Measurements from ENCODE around the gene PISD. TPM values are rescaled to one million over a fixed set of nuclear protein-coding genes. Genes with fewer than 3 reads are reported as not detected.
"Not testable (repeated sequence)": the region's sequence is repeated elsewhere in the genome, so short reads cannot be mapped to it uniquely, and the experiment has no call there.

Gene PISD
- total RNA-seq (41.5 TPM), polyA plus RNA-seq (10 to 100 TPM; 12.7 to 19.4 (median 15.4) TPM)

DNA sequence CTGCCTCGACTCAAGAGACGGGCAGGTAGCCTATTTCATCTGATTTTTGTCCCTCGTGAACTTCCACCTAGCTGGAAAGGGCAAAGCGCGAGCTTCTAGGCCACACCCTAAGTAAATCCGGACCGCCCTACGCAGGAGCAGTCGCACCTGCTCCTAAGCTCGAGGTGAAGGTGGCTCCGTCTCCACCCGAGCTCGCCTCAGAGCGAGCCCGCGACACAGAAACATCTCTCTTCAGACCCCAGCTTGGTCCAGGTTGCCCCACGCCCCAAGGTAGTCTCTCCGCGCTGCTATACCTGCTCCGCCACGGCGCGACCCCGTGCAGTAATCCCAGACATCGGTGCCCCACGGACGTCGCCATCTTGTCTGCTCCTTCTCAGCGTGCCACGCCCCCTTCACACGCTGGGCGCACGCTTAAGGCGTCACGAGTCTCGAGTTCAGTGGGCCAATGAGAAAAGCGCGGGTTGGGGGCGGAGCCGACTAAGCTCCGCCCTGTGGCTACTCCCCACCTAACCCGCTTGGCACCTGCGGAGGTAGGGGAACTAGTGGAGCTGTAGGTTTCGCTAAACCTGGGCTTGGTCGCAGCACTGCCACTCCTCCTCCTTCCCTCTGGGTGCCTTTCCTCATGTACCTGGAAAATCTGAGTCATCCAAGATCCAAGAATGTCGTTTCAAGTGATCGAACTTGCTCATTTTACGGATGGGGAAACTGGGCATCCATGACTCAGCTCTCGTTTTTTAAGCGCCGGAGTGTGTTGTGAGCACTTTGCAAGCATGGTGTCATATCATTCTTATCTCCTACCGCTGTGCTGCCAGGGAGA is at the start of gene PISD:
Gene PISD, minus strand, starts transcription at position 365 of the 817 bp plus-strand sequence. Its CDS starts 7 bp downstream, at position 358.
- no peaks in the 10 kb centered on the region for H3K9me3 Mint-ChIP-seq
- peaks cover 5% of the 10 kb centered on the region for H3K27me3 Mint-ChIP-seq
- H3K4me1 Mint-ChIP-seq = peaks cover 23 to 45% (median 32%) of the 10 kb centered on the region in 4 donors
- H3K4me3 Mint-ChIP-seq = peak within 1 kb of the TSS; percentile 100
- peaks cover 4% of the 10 kb centered on the region for H3K36me3 Mint-ChIP-seq
- ATAC-seq (ENCODE audit: low read depth in 2 of 2) (peak; percentile 95 to 96), DNase-seq (peak; percentile 94 to 97 (median 97))
- H3K27ac ChIP-seq (ENCODE audit: insufficient read depth, low read length, poor library complexity, severe bottlenecking) = peak within 1 kb of the TSS; percentile 77
- H3K27ac Mint-ChIP-seq = peak within 1 kb of the TSS; percentile 90 to 99 (median 97)
- H3K4me3 ChIP-seq (ENCODE audit: low read depth, low read length) = peak within 1 kb of the TSS; percentile 99
- peaks cover 27% of the 10 kb centered on the region for H3K4me1 ChIP-seq (ENCODE audit: control insufficient read depth, insufficient read depth, low read length, poor library complexity, severe bottlenecking)
- no peaks in the 10 kb centered on the region for H3K36me3 ChIP-seq (ENCODE audit: control insufficient read depth, insufficient read depth, low read length)
- no peaks in the 10 kb centered on the region for H3K27me3 ChIP-seq (ENCODE audit: control insufficient read depth, insufficient read depth, low read length)
- no peaks in the 10 kb centered on the region for H3K9me3 ChIP-seq (ENCODE audit: control insufficient read depth in 2 of 2, low read length in 2 of 2)

DNA sequence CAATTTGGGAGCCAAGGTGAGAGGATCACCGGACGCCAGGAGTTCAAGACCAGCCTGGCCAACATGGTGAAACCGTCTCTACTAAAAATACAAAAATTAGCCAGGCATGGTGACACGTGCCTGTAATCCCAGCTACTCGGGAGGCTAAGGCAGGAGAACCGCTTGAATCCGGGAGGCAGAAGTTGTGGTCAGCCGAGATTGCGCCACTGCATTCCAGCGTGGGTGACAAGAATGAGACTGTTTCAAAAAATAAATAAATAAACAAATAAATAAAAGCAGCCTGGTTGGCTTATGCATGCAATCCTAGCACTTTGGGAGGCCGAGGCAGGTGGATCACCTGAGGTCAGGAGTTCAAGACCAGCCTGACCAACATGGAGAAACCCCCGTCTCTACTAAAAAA is 49.2 kb upstream of the PISD start:
- not testable (repeated sequence) for H3K4me3 ChIP-seq (ENCODE audit: low read depth, low read length); H3K9me3 ChIP-seq (ENCODE audit: control insufficient read depth in 2 of 2, low read length in 2 of 2); H3K9me3 Mint-ChIP-seq; DNase-seq; H3K27me3 ChIP-seq (ENCODE audit: control insufficient read depth, insufficient read depth, low read length); H3K27me3 Mint-ChIP-seq; H3K27ac ChIP-seq (ENCODE audit: insufficient read depth, low read length, poor library complexity, severe bottlenecking); ATAC-seq (ENCODE audit: low read depth in 2 of 2); H3K4me1 ChIP-seq (ENCODE audit: control insufficient read depth, insufficient read depth, low read length, poor library complexity, severe bottlenecking); H3K4me1 Mint-ChIP-seq; H3K4me3 Mint-ChIP-seq
- peaks cover 51% of the 10 kb centered on the region for H3K36me3 ChIP-seq (ENCODE audit: control insufficient read depth, insufficient read depth, low read length)
- Mint-ChIP-seq H3K36me3 (peaks cover 44% of the 10 kb centered on the region), H3K27ac (peak overlapping the region in 1 of 3 donors; percentile 32)

DNA sequence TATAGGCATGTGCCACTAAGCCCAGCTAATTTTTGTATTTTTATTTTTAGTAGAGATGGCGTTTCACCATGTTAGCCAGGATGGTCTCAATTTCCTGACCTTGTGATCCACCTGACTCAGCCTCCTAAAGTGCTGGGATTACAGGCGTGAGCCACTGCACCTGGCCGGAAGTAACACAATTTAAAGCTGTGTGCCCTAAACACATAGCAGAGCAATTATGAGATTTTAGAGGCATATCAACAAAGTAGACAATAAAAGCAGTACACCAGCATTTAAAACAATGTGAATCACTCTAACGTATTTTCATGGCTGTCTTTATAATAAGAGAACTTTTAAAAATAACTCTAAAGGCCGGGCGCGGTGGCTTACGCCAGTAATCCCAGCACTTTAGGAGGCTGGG is 45.5 kb upstream of the PISD start:
- Mint-ChIP-seq H3K9me3 (no peaks in the 10 kb centered on the region), H3K36me3 (peaks cover 29% of the 10 kb centered on the region), H3K27ac (peak overlapping the region in 1 of 3 donors; percentile 52), H3K4me3 (no peak overlapping the region), H3K27me3 (no peaks in the 10 kb centered on the region), H3K4me1 (peaks cover 0 to 5% (median 1%) of the 10 kb centered on the region in 4 donors)
- no peak overlapping the region for H3K4me3 ChIP-seq (ENCODE audit: low read depth, low read length)
- H3K36me3 ChIP-seq (ENCODE audit: control insufficient read depth, insufficient read depth, low read length) = peaks cover 38% of the 10 kb centered on the region
- no peaks in the 10 kb centered on the region for H3K4me1 ChIP-seq (ENCODE audit: control insufficient read depth, insufficient read depth, low read length, poor library complexity, severe bottlenecking)
- H3K27ac ChIP-seq (ENCODE audit: insufficient read depth, low read length, poor library complexity, severe bottlenecking) = no peak overlapping the region
- ATAC-seq (ENCODE audit: low read depth in 2 of 2) (no peak), DNase-seq (no peak)
- H3K9me3 ChIP-seq (ENCODE audit: control insufficient read depth in 2 of 2, low read length in 2 of 2) = no peaks in the 10 kb centered on the region
- H3K27me3 ChIP-seq (ENCODE audit: control insufficient read depth, insufficient read depth, low read length) = no peaks in the 10 kb centered on the region

DNA sequence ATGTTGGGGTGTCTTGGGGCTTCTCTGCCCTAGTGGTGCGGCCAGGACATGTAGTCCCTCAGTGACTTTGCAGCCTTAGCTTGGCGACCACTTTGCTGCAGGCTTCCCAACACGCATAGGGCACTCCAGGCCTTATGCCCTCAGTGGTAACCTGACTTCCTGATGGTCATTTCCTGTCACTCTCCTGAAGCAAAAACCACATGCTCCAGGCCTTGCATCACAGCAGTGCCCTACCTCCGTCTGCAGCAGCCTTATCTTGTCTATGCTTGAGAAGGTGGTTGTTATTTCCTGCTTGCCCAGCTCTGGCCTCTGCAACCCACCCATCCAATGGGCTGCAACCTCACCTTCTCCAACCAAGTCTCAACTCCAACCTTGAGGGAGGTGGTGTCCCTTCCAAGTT is 33.4 kb upstream of the PISD start:
- no peaks in the 10 kb centered on the region for H3K27me3 Mint-ChIP-seq
- Histone ChIP-seq H3K4me3 (ENCODE audit: low read depth, low read length) (no peak overlapping the region), H3K27me3 (ENCODE audit: control insufficient read depth, insufficient read depth, low read length) (no peaks in the 10 kb centered on the region), H3K9me3 (ENCODE audit: control insufficient read depth in 2 of 2, low read length in 2 of 2) (no peaks in the 10 kb centered on the region), H3K27ac (ENCODE audit: insufficient read depth, low read length, poor library complexity, severe bottlenecking) (no peak overlapping the region), H3K4me1 (ENCODE audit: control insufficient read depth, insufficient read depth, low read length, poor library complexity, severe bottlenecking) (peaks cover 14% of the 10 kb centered on the region), H3K36me3 (ENCODE audit: control insufficient read depth, insufficient read depth, low read length) (peaks cover 55% of the 10 kb centered on the region)
- no peak overlapping the region for H3K27ac Mint-ChIP-seq
- H3K4me3 Mint-ChIP-seq = no peak overlapping the region
- H3K36me3 Mint-ChIP-seq = peaks cover 38% of the 10 kb centered on the region
- no peak for ATAC-seq (ENCODE audit: low read depth in 2 of 2)
- H3K9me3 Mint-ChIP-seq = no peaks in the 10 kb centered on the region
- peaks cover 8 to 21% (median 12%) of the 10 kb centered on the region in 4 donors for H3K4me1 Mint-ChIP-seq
- DNase-seq = no peak

DNA sequence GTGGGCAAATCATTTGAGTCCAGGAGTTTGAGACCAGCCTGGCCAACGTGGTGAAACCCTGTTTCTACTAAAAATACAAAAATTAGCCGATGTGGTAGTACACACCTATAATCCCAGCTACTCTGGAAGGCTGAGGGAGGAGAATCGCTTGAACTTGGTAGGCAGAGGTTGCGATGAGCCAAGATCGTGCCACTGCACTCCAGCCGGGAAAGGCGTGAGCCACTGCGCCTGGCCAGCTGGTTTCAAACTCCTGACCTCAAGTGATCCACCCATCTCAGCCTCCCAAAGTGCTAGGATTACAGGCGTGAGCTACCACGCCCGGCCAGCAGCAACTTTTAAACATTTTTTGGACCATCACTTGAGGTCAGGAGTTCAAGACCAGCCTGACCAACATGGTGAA is 32.0 kb upstream of the PISD start:
- Mint-ChIP-seq H3K4me1 (peaks cover 8 to 16% (median 12%) of the 10 kb centered on the region in 4 donors), H3K36me3 (peaks cover 36% of the 10 kb centered on the region)
- not testable (repeated sequence) for H3K27me3 Mint-ChIP-seq; DNase-seq; ATAC-seq (ENCODE audit: low read depth in 2 of 2); H3K4me3 Mint-ChIP-seq; H3K9me3 Mint-ChIP-seq; H3K27me3 ChIP-seq (ENCODE audit: control insufficient read depth, insufficient read depth, low read length); H3K9me3 ChIP-seq (ENCODE audit: control insufficient read depth in 2 of 2, low read length in 2 of 2); H3K27ac Mint-ChIP-seq; H3K27ac ChIP-seq (ENCODE audit: insufficient read depth, low read length, poor library complexity, severe bottlenecking); H3K4me3 ChIP-seq (ENCODE audit: low read depth, low read length)
- H3K36me3 ChIP-seq (ENCODE audit: control insufficient read depth, insufficient read depth, low read length) = peaks cover 50% of the 10 kb centered on the region
- peaks cover 14% of the 10 kb centered on the region for H3K4me1 ChIP-seq (ENCODE audit: control insufficient read depth, insufficient read depth, low read length, poor library complexity, severe bottlenecking)

DNA sequence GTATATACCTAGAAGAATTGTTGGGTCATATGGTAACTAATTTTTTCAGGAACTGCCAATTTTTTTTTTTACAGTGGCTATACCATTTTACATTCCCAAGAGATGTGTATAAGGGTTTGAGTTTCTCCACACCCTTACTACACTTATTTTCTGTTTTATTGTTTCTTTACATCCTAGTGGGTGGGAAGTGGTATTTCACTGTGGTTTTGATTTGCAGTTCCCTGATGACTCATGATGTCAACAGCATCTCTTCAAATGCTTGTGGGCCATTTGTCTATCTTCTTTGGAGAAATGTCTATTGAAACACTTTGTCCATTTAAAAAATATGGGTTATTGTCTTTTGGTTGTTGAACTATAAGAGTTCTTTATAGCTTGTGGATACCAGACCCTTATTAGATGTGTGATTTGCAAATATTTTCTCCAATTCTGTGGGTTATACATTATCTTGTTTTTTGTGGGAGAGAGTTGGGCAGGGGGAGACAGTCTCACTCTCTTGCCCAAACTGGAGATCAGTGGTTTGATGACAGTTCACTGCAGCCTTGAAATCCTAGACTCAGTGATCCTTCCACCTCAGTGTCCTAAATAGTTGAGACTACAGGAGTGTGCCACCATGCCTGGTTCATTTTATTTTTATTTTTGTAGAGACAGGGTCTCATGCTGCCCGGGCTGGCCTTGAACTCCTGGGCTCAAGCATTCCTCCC is 30.3 kb upstream of the PISD start:
- no peaks in the 10 kb centered on the region for H3K9me3 ChIP-seq (ENCODE audit: control insufficient read depth in 2 of 2, low read length in 2 of 2)
- Mint-ChIP-seq H3K9me3 (no peaks in the 10 kb centered on the region), H3K4me3 (no peak overlapping the region), H3K27ac (peak overlapping the region in 2 of 3 donors; percentile 80 to 85), H3K36me3 (peaks cover 40% of the 10 kb centered on the region), H3K4me1 (peaks cover 8 to 16% (median 12%) of the 10 kb centered on the region in 4 donors), H3K27me3 (no peaks in the 10 kb centered on the region)
- peak overlapping the region; percentile 15 for H3K4me3 ChIP-seq (ENCODE audit: low read depth, low read length)
- peak in 2 of 3 donors; percentile 4 to 74 for DNase-seq
- no peaks in the 10 kb centered on the region for H3K27me3 ChIP-seq (ENCODE audit: control insufficient read depth, insufficient read depth, low read length)
- ATAC-seq (ENCODE audit: low read depth in 2 of 2) = peak; percentile 79 to 81
- peaks cover 14% of the 10 kb centered on the region for H3K4me1 ChIP-seq (ENCODE audit: control insufficient read depth, insufficient read depth, low read length, poor library complexity, severe bottlenecking)
- H3K36me3 ChIP-seq (ENCODE audit: control insufficient read depth, insufficient read depth, low read length) = peaks cover 46% of the 10 kb centered on the region
- H3K27ac ChIP-seq (ENCODE audit: insufficient read depth, low read length, poor library complexity, severe bottlenecking) = peak overlapping the region; percentile 11

DNA sequence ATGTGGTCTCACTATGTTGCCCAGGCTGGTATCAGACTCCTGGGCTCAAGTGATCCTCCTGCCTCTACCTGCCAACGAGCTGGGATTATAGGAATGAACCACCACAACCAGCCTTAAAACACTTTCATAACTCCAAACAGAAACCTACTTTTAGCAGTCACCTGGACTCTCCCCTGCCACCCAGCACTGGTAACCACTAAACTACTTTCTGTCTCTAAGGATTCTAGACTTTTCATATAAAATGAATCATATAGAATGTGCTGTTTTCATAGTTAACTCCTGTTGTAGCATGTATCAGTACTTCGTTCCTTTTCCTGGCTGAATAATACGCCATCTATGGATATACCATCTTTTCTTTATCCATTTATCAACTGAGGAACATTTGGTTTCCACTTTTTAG is 29.4 kb upstream of the PISD start:
- Mint-ChIP-seq H3K9me3 (no peaks in the 10 kb centered on the region), H3K27me3 (no peaks in the 10 kb centered on the region), H3K4me1 (peaks cover 8 to 16% (median 11%) of the 10 kb centered on the region in 4 donors), H3K4me3 (no peak overlapping the region), H3K27ac (no peak overlapping the region), H3K36me3 (peaks cover 37% of the 10 kb centered on the region)
- Histone ChIP-seq H3K9me3 (ENCODE audit: control insufficient read depth in 2 of 2, low read length in 2 of 2) (no peaks in the 10 kb centered on the region), H3K36me3 (ENCODE audit: control insufficient read depth, insufficient read depth, low read length) (peaks cover 42% of the 10 kb centered on the region), H3K4me1 (ENCODE audit: control insufficient read depth, insufficient read depth, low read length, poor library complexity, severe bottlenecking) (peaks cover 14% of the 10 kb centered on the region), H3K27ac (ENCODE audit: insufficient read depth, low read length, poor library complexity, severe bottlenecking) (no peak overlapping the region), H3K27me3 (ENCODE audit: control insufficient read depth, insufficient read depth, low read length) (no peaks in the 10 kb centered on the region), H3K4me3 (ENCODE audit: low read depth, low read length) (no peak overlapping the region)
- DNase-seq (no peak), ATAC-seq (ENCODE audit: low read depth in 2 of 2) (no peak)

All from CD4-positive, CD25-positive, alpha-beta regulatory T cell (primary cell).